Neural progenitor cell (in vitro differentiated cells): ENCODE data around the gene PLXNC1.

Source experiments
- EZH2 ChIP-seq: fragments of 200-600 bp; sonication (generic); IDR thresholded peaks from 2 replicates; pipeline ENCODE4 v1.6.1; 2017; ENCODE audit warnings: antibody characterized with exemption, mild to moderate bottlenecking, moderate library complexity
- EZH2phosphoT487 ChIP-seq: fragments of 200-600 bp; sonication (generic); IDR thresholded peaks from 2 replicates; pipeline ENCODE4 v1.6.1; 2017; ENCODE audit warnings: antibody characterized with exemption
- TF ChIP-seq, protein P1 (sequence below): fragments of 200-600 bp; sonication (generic); IDR thresholded peaks from 2 replicates; pipeline ENCODE4 v1.5.1; 2017; ENCODE audit warnings: antibody characterized with exemption, mild to moderate bottlenecking

DNA sequence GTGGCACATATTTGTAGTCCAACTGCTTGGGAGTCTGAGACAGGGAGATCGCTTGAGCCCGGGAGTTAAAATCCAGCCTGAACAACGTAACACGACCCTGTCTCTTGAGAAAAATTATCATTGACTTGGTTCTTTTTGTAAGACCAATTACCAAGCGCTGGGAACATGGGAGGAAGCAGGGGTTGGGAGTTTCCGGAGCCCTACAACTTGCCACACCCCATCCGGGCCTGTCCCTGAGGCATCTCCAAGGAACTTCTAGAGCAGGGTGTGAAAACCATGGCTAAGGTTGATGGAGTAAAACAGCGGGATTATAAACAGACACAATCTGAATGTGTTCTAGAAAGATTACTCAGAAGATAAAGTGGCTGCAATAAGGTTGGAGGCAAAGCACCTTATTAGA is 10.3 kb downstream of the PLXNC1 start:
- no peak for TF ChIP-seq EZH2
- TF ChIP-seq, protein P1, sequence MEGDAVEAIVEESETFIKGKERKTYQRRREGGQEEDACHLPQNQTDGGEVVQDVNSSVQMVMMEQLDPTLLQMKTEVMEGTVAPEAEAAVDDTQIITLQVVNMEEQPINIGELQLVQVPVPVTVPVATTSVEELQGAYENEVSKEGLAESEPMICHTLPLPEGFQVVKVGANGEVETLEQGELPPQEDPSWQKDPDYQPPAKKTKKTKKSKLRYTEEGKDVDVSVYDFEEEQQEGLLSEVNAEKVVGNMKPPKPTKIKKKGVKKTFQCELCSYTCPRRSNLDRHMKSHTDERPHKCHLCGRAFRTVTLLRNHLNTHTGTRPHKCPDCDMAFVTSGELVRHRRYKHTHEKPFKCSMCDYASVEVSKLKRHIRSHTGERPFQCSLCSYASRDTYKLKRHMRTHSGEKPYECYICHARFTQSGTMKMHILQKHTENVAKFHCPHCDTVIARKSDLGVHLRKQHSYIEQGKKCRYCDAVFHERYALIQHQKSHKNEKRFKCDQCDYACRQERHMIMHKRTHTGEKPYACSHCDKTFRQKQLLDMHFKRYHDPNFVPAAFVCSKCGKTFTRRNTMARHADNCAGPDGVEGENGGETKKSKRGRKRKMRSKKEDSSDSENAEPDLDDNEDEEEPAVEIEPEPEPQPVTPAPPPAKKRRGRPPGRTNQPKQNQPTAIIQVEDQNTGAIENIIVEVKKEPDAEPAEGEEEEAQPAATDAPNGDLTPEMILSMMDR = no peak
- TF ChIP-seq EZH2phosphoT487 = no peak
